K562 (cell line): Measurements from ENCODE around the gene ZNF74. TPM values are rescaled to one million over a fixed set of nuclear protein-coding genes. Genes with fewer than 3 reads are reported as not detected.

Experiments
- AFF4 ChIP-seq: sonication (generic); formaldehyde crosslinking; IDR thresholded peaks from 2 replicates; pipeline ENCODE4 v1.8.0; 2023; ENCODE audit warnings: mild to moderate bottlenecking, missing genetic modification reagents
- ARID1B ChIP-seq: fragments of 450-650 bp; IDR thresholded peaks from 2 replicates; pipeline ENCODE4 v1.6.1; 2016; ENCODE audit warnings: antibody characterized with exemption, mild to moderate bottlenecking, inconsistent platforms
- CEBPG ChIP-seq, 3 experiments: fragments of 200-800 bp in 1 of 3; sonication (Bioruptor generic) in 1 of 3; sonication (generic) in 1 of 3; formaldehyde crosslinking in 1 of 3; IDR thresholded peaks in 2 of 3; conservative IDR thresholded peaks in 1 of 3; 2 replicates each; pipeline versions ENCODE4 v1.6.1 to v1.8.0; 2016 to 2022; ENCODE audit warnings: missing compliant biosample characterization in 2 of 3, missing genetic modification characterization in 2 of 3, mild to moderate bottlenecking in 1 of 3, missing genetic modification reagents in 1 of 3
- ERF ChIP-seq: fragments of 450-650 bp; formaldehyde crosslinking; IDR thresholded peaks from 2 replicates; pipeline ENCODE4 v1.4.0; 2020; ENCODE audit warnings: mild to moderate bottlenecking, mixed read lengths
- LARP7 ChIP-seq: fragments of 450-650 bp; IDR thresholded peaks from 2 replicates; pipeline ENCODE4 v1.6.1; 2016
- RBBP5 ChIP-seq: fragments of 200-600 bp; sonication (generic); IDR thresholded peaks from 2 replicates; pipeline ENCODE4 v1.6.1; 2012; ENCODE audit warnings: borderline replicate concordance, mild to moderate bottlenecking, low read length, control low read depth, inconsistent platforms; ENCODE audit not compliant: insufficient read depth, poor library complexity, severe bottlenecking
- RBM39 ChIP-seq: fragments of 200-400 bp; formaldehyde crosslinking; optimal IDR thresholded peaks from 2 replicates; pipeline ENCODE3; 2018; ENCODE audit warnings: low read depth, low read length
- RCOR1 ChIP-seq, 2 experiments: IDR thresholded peaks; 2 replicates each; pipeline ENCODE4 v1.6.1; 2012; ENCODE audit warnings: low read depth in 2 of 2, low read length in 2 of 2, borderline replicate concordance in 1 of 2, improper control_type of control experiment in 1 of 2
- RFX7 ChIP-seq: fragments of 250-450 bp; sonication (Bioruptor Pico); IDR thresholded peaks from 2 replicates; pipeline ENCODE4 v1.5.1; 2021; ENCODE audit warnings: mild to moderate bottlenecking
- SAP30 ChIP-seq: fragments of 200-600 bp; sonication (generic); IDR thresholded peaks from 2 replicates; pipeline ENCODE4 v1.6.1; 2012; ENCODE audit warnings: borderline replicate concordance, low read depth, mild to moderate bottlenecking, moderate library complexity, low read length, control low read depth, inconsistent platforms; ENCODE audit not compliant: insufficient read depth, poor library complexity, severe bottlenecking
- SETDB1 ChIP-seq: IDR thresholded peaks from one replicate; pipeline ENCODE4 v1.6.1; 2012; ENCODE audit warnings: low read length, control low read depth, inconsistent platforms
- SRF ChIP-seq, 2 experiments: fragments of 250-450, 450-650 bp in 1 of 2; sonication (Bioruptor Pico) in 1 of 2; sonication (generic) in 1 of 2; formaldehyde crosslinking; IDR thresholded peaks; 2 replicates each; pipeline versions ENCODE4 v1.5.0 to v1.5.1; 2020 to 2022; ENCODE audit warnings: mild to moderate bottlenecking in 1 of 2, missing genetic modification reagents in 1 of 2
- USF1 ChIP-seq: sonication (generic); formaldehyde crosslinking; IDR thresholded peaks from 2 replicates; pipeline ENCODE4 v1.9.0; 2022; ENCODE audit warnings: mild to moderate bottlenecking, missing genetic modification reagents
- XRCC3 ChIP-seq: fragments of 450-650 bp; IDR thresholded peaks from 2 replicates; pipeline ENCODE4 v1.6.1; 2017; ENCODE audit warnings: mild to moderate bottlenecking, moderate library complexity
- ZBTB2 ChIP-seq: fragments of 450-650 bp; IDR thresholded peaks from 2 replicates; pipeline ENCODE4 v1.6.1; 2016; ENCODE audit warnings: antibody characterized with exemption
- ZFPM2 ChIP-seq: fragments of 250-450 bp; sonication (Bioruptor Pico); IDR thresholded peaks from 2 replicates; pipeline ENCODE4 v1.5.1; 2022; ENCODE audit warnings: mild to moderate bottlenecking
- ZNF395 ChIP-seq: fragments of 200-800 bp; sonication (Bioruptor generic); IDR thresholded peaks from 2 replicates; pipeline ENCODE4 v1.6.1; 2017; ENCODE audit warnings: missing genetic modification characterization, missing compliant biosample characterization
- polyA plus RNA-seq, 8 experiments: library from polyadenylated mRNA; depleted of rRNA in 4 of 8; stranded (reverse) in 5 of 8; unstranded in 3 of 8; fragments of >200 nt; fragmentation: Nextera tagmentation in 2 of 8; fragmentation: Illumina TruSeq in 1 of 8; extraction: Ambion mirVana in 2 of 8; extraction: Trizol in 1 of 8; gene quantifications; 2 replicates each; pipeline versions ENCODE4 v1.2.1 to v1.2.3, GENCODE V29; 2011 to 2014; ENCODE audit warnings: inconsistent platforms in 1 of 8, missing spikeins in 1 of 8
- total RNA-seq, 7 experiments: library from RNA; depleted of rRNA in 6 of 7; stranded (reverse); fragments of >200 nt in 6 of 7; fragmentation: Illumina TruSeq in 2 of 7; extraction: Trizol in 2 of 7; gene quantifications; 2 replicates each; pipeline versions ENCODE4 v1.2.1 to v1.2.3, GENCODE V29; 2011 to 2021; ENCODE audit warnings: low replicate concordance in 1 of 7

Gene ZNF74
- total and polyA plus RNA-seq, 9 of the 15 experiments (the other 6 are each of a cell fraction or from before 2014, with no cell fraction given): 2.4 to 53.5 (median 31.5) TPM

- TF ChIP-seq XRCC3 (no peak), AFF4 (no peak), ZNF395 (CRISPR knock-in tag) (no peak), USF1 (CRISPR knock-in tag) (peak; percentile 53), RBBP5 (no peak), SAP30 (peak; percentile 5), SETDB1 (peak; percentile 92), RFX7 (no peak), ZBTB2 (0 out of 2 replicates have a peak, but pooled peaks have one; percentile 42), CEBPG (CRISPR knock-in tag; IDR thresholded peaks at IDR 0.05) (peak; percentile 45; the same call in 1 of the 2 replicates), CEBPG (tag; conservative IDR thresholded peaks at IDR 0.05 in 1 of 2, IDR thresholded peaks at IDR 0.05 in 1 of 2) (no peak), RBM39 (no peak), LARP7 (peak; percentile 75; the same call in 1 of the 2 replicates), RCOR1 (IDR thresholded peaks at IDR 0.05; ENCODE audit: borderline replicate concordance in 1 of 2, low read depth in 2 of 2, low read length in 2 of 2) (no peak), ARID1B (peak; percentile 45; the same call in 1 of the 2 replicates), ZFPM2 (CRISPR knock-in tag) (0 out of 2 replicates have a peak, but pooled peaks have one; percentile 23), SRF (CRISPR knock-in tag; IDR thresholded peaks at IDR 0.05) (peak in 1 of 2 experiments; percentile 61; a peak in 1 of 4 replicates), ERF (CRISPR knock-in tag) (0 out of 2 replicates have a peak, but pooled peaks have one; percentile 17)
Measured at GRCh38 chr22:20428496-20429253, 34.7 kb downstream of the ZNF74 start (continued).
